Erythroblast (primary cell): ENCODE measurements around the gene VAPA.

Experiments
- GATA1 ChIP-seq: IDR thresholded peaks from 2 replicates; pipeline ENCODE4 v1.6.1; 2011; ENCODE audit warnings: low read depth, mild to moderate bottlenecking, control low read depth, low read length, moderate library complexity
- POLR2A ChIP-seq: IDR thresholded peaks from 2 replicates; pipeline ENCODE4 v1.6.1; 2011; ENCODE audit warnings: mild to moderate bottlenecking, low read length

- TF ChIP-seq POLR2A (no peak), GATA1 (no peak)
These were observed 28.4 kb upstream of the VAPA start, which contains the start of gene TXNDC2 for GRCh38 chr18:9885170-9886004.
